ENCODE data around the gene THSD4. TPM values are rescaled to one million over a fixed set of nuclear protein-coding genes. Genes with fewer than 3 reads are reported as not detected.

THSD4 gene
- polyA plus RNA-seq, 2 of the 4 experiments (the other 2 are of a cell fraction): 15.8 to 40.7 TPM

- peak in 1 of 2 experiments; percentile 55; a peak in 3 of 6 replicates for ATAC-seq
- 68% methylated on average over 6 of the region's 6 CpGs for WGBS (ENCODE audit: missing lambda C conversion rate)
Observed at GRCh38 chr15:71784719-71785118, 669.4 kb downstream of the THSD4 start.

GRCh38 chr15:71785996-71786395, 670.7 kb downstream of the THSD4 start:
- peaks cover 18% of the 10 kb centered on the region for H3K4me1 ChIP-seq
- H3K4me2 ChIP-seq: no peak overlapping the region
- no peak for DNase-seq (ENCODE audit: low read depth in 1 of 2, low spot score in 1 of 2)
- no peak overlapping the region for H3K4me3 ChIP-seq
- no peak for TF ChIP-seq CBX8 (IDR thresholded peaks at IDR 0.05)
- TF ChIP-seq CBX2 (IDR thresholded peaks at IDR 0.05; ENCODE audit: borderline replicate concordance, low read depth): no peak
- TF ChIP-seq BHLHE40 (IDR thresholded peaks at IDR 0.05; ENCODE audit: low read depth, low read length): no peak
- no peak for TF ChIP-seq KDM1A (IDR thresholded peaks at IDR 0.05; ENCODE audit: low read depth)
- TF ChIP-seq MYC (IDR thresholded peaks at IDR 0.05; ENCODE audit: borderline replicate concordance, low read length): no peak
- no peak for TF ChIP-seq SREBF2 (IDR thresholded peaks at IDR 0.05)
- TF ChIP-seq, protein P1, sequence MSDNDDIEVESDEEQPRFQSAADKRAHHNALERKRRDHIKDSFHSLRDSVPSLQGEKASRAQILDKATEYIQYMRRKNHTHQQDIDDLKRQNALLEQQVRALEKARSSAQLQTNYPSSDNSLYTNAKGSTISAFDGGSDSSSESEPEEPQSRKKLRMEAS (IDR thresholded peaks at IDR 0.05): no peak
- no peak for TF ChIP-seq PHF8 (IDR thresholded peaks at IDR 0.05; ENCODE audit: borderline replicate concordance, low read depth)
- TF ChIP-seq FOXS1 (CRISPR knock-in tag; IDR thresholded peaks at IDR 0.05): no peak
- TF ChIP-seq MAZ (IDR thresholded peaks at IDR 0.05; ENCODE audit: borderline replicate concordance, low read depth, low read length): no peak
- TF ChIP-seq RAD21 (conservative IDR thresholded peaks at IDR 0.05 in 1 of 2, IDR thresholded peaks at IDR 0.05 in 1 of 2): no peak
- no peaks in the 10 kb centered on the region for H3K9me3 ChIP-seq
- FAIRE-seq: peak; percentile 46
- 86% methylated on average over 2 of the region's 2 CpGs for WGBS (ENCODE audit: missing lambda C conversion rate)
- peak overlapping the region; percentile 14 to 31; a peak in 2 of 6 replicates for H3K27ac ChIP-seq
- CTCF ChIA-PET: interaction anchor here (1.0 to 10.0 kb wide), 6 partner anchors 13 to 371 kb away, joined by 3 to 119 read pairs (median 20); no protein-coding TSS in a partner anchor
- POLR2A ChIA-PET: no interaction called here
- ATAC-seq: no peak

More at GRCh38 chr15:71784719-71785118, 669.4 kb downstream of the THSD4 start:
- no peak overlapping the region for H3K4me2 ChIP-seq
- peak; percentile 39; the same call in 2 of the 3 replicates for TF ChIP-seq CTCF (IDR thresholded peaks at IDR 0.05)
- peak; percentile 13 to 22; a peak in 1 of 5 replicates for TF ChIP-seq RAD21 (conservative IDR thresholded peaks at IDR 0.05 in 1 of 2, IDR thresholded peaks at IDR 0.05 in 1 of 2)
- TF ChIP-seq, protein P2, sequence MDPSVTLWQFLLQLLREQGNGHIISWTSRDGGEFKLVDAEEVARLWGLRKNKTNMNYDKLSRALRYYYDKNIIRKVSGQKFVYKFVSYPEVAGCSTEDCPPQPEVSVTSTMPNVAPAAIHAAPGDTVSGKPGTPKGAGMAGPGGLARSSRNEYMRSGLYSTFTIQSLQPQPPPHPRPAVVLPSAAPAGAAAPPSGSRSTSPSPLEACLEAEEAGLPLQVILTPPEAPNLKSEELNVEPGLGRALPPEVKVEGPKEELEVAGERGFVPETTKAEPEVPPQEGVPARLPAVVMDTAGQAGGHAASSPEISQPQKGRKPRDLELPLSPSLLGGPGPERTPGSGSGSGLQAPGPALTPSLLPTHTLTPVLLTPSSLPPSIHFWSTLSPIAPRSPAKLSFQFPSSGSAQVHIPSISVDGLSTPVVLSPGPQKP (IDR thresholded peaks at IDR 0.05; ENCODE audit: low read depth, low read length): no peak
- no peak for TF ChIP-seq CBX8 (IDR thresholded peaks at IDR 0.05)
- CTCF ChIA-PET: interaction anchor here (0.7 to 10.0 kb wide), 9 partner anchors 10 to 774 kb away, joined by 3 to 119 read pairs (median 8); no protein-coding TSS in a partner anchor
- DNase-seq (ENCODE audit: low read depth in 1 of 2, low spot score in 1 of 2): no peak
- POLR2A ChIA-PET: no interaction called here
- H3K4me3 ChIP-seq: no peak overlapping the region
- no peaks in the 10 kb centered on the region for H3K9me3 ChIP-seq
- FAIRE-seq: no peak
- H3K4me1 ChIP-seq: peaks cover 18% of the 10 kb centered on the region
- H3K27ac ChIP-seq: peak overlapping the region; percentile 26 to 28; a peak in 3 of 6 replicates

DNA sequence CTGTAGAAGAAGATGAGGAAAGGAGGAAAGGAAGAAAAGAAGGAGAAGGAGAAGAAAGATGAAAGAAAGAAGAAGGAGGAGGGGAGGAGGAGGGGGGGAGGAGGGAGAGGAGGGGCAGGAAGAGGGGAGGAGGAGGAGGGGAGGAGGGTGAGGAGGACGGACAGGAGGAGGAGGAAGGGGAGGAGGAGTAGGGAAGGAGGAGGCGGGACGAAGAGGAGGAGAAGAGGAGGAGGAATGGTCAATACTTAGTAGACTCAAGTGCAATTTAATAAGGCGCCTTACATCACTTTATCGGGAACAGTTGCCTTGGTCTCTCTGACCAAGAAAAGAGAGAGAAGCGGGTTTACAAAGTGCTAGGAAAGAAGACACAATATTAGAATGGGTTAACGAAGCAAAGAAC, 671.4 kb downstream of the THSD4 start:
- WGBS (ENCODE audit: missing lambda C conversion rate): 98% methylated on average over 6 of the region's 7 CpGs
- H3K4me2 ChIP-seq: no peak overlapping the region
- FAIRE-seq: no peak
- TF ChIP-seq MAZ (IDR thresholded peaks at IDR 0.05; ENCODE audit: borderline replicate concordance, low read depth, low read length) (no peak), HOXB5 (CRISPR knock-in tag; IDR thresholded peaks at IDR 0.05) (no peak), KDM1A (IDR thresholded peaks at IDR 0.05; ENCODE audit: low read depth) (no peak), RAD21 (conservative IDR thresholded peaks at IDR 0.05 in 1 of 2, IDR thresholded peaks at IDR 0.05 in 1 of 2) (no peak), ZNF302 (CRISPR knock-in tag; IDR thresholded peaks at IDR 0.05) (no peak), HDAC2 (IDR thresholded peaks at IDR 0.05) (no peak)
- H3K9me3 ChIP-seq: no peaks in the 10 kb centered on the region
- no peak for ATAC-seq
- no peak overlapping the region for H3K4me3 ChIP-seq
- ChIA-PET POLR2A (no interaction called here), CTCF (interaction anchor here (1.3 to 10.0 kb wide), 6 partner anchors 14 to 370 kb away, joined by 3 to 119 read pairs (median 28); no protein-coding TSS in a partner anchor)
- H3K4me1 ChIP-seq: peaks cover 21% of the 10 kb centered on the region
- peak overlapping the region in 1 of 2 experiments; percentile 37; a peak in 3 of 6 replicates for H3K27ac ChIP-seq
- DNase-seq (ENCODE audit: low read depth in 1 of 2, low spot score in 1 of 2): no peak

All from A549 (cell line).